ENCODE data around the gene NHS. TPM values are rescaled to one million over a fixed set of nuclear protein-coding genes. Genes with fewer than 3 reads are reported as not detected.

NHS gene
- total RNA-seq, 2 donors from 2014 or later: under 0.01 to 1.3 TPM

DNA sequence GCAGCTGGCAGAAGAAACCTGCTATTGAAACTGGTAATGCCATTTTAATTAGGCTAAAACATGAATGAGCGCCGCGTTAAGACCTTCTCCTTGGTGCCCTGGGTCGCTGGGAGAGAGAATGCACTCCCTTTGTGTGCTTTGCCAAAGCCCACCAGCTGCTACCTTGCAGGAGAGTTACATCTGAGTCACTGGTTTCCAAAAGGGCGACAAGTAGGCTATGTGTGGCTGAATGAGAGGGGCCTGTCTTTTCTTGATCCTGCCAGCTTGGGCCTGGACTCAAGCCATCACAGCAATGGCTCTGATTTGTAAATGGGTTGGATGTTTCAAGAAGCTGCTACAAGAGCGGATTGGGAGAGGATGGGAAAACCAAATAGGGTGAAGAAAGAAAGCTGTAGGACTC is 81.5 kb downstream of the NHS start:
- Histone ChIP-seq H3K4me1 (no peaks in the 10 kb centered on the region), H3K36me3 (replicated peaks in 1 of 2; ENCODE audit: insufficient read depth in 1 of 2, low read depth in 2 of 2) (no peaks in the 10 kb centered on the region), H3K9me3 (no peaks in the 10 kb centered on the region), H3K27ac (no peak overlapping the region), H3K4me3 (no peak overlapping the region), H3K27me3 (no peaks in the 10 kb centered on the region)
- ATAC-seq (no peak), DNase-seq (no peak)
- WGBS, 2 donors: 60 to 97% methylated on average over 3 to 6 of the region's 6 CpGs
- TF ChIP-seq, protein P1, sequence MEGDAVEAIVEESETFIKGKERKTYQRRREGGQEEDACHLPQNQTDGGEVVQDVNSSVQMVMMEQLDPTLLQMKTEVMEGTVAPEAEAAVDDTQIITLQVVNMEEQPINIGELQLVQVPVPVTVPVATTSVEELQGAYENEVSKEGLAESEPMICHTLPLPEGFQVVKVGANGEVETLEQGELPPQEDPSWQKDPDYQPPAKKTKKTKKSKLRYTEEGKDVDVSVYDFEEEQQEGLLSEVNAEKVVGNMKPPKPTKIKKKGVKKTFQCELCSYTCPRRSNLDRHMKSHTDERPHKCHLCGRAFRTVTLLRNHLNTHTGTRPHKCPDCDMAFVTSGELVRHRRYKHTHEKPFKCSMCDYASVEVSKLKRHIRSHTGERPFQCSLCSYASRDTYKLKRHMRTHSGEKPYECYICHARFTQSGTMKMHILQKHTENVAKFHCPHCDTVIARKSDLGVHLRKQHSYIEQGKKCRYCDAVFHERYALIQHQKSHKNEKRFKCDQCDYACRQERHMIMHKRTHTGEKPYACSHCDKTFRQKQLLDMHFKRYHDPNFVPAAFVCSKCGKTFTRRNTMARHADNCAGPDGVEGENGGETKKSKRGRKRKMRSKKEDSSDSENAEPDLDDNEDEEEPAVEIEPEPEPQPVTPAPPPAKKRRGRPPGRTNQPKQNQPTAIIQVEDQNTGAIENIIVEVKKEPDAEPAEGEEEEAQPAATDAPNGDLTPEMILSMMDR (IDR thresholded peaks at IDR 0.05): no peak
- TF ChIP-seq POLR2A (IDR thresholded peaks at IDR 0.05): no peak
- intact Hi-C loops (cut with DNase I): no loop called here

DNA sequence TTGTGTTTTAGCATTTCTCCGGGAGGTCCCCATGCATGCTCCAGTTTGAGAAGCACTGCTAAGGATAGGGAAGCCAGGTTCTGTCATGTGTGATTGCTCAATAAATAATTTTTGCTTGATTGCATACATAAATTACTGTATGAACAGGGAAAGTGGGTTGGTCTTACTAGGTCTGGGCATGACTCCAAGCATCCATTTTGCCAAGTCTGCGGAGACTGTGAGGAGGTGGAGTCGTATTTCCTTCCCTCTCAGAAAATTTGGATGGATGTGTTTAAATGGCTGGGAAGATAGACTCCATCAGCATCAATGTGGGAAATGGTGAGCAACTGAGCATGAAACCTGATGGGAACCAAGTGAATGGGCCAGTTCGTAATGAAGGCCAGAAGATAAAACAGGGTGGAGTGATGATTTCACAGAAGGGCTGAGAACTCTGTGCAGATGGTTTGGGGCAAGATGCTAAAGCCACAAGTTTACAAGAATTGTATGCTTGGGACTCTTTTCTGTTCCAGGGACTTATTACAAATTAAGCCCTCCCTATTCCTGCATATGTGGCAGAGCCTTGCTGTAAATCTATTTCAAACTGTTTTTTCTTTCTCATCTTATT is 84.1 kb downstream of the NHS start:
- TF ChIP-seq, protein P1 (IDR thresholded peaks at IDR 0.05): no peak
- TF ChIP-seq POLR2A (IDR thresholded peaks at IDR 0.05): no peak

DNA sequence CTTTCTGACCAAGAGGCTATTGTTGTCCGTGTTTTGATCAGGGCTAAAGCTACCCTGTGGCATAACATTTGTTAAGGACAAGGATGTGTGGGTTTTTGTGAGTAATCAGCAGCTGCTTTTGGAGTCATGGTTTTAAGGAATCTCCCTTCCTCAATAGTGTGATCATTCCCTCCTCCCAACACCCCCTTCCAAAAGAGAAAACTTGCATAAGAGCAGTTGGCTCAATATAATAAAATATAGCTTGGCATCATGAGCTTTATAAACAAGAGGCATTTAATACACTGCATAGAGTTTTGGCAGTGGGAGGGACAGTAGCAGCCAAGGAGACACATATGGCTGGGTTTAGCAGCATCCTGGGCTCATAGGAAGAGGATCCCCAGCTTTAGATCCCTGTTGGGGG is 84.7 kb downstream of the NHS start:
- no peaks in the 10 kb centered on the region for H3K9me3 ChIP-seq
- intact Hi-C loops (cut with DNase I): no loop called here
- DNase-seq: no peak
- TF ChIP-seq, protein P1 (IDR thresholded peaks at IDR 0.05): no peak
- TF ChIP-seq POLR2A (IDR thresholded peaks at IDR 0.05): no peak
- 67 to 73% methylated on average over 1 of the region's 1 CpG for WGBS, 2 donors
- H3K4me1 ChIP-seq: no peaks in the 10 kb centered on the region
- no peak overlapping the region for H3K4me3 ChIP-seq
- no peaks in the 10 kb centered on the region for H3K27me3 ChIP-seq
- no peak overlapping the region for H3K27ac ChIP-seq
- ATAC-seq: no peak
- no peaks in the 10 kb centered on the region for H3K36me3 ChIP-seq (replicated peaks in 1 of 2; ENCODE audit: insufficient read depth in 1 of 2, low read depth in 2 of 2)

More for the DNA sequence above, 84.1 kb downstream of the NHS start:
- H3K9me3 ChIP-seq: no peaks in the 10 kb centered on the region
- 47 to 50% methylated on average over 3 of the region's 4 CpGs for WGBS, 2 donors
- H3K4me3 ChIP-seq: no peak overlapping the region
- H3K36me3 ChIP-seq (replicated peaks in 1 of 2; ENCODE audit: insufficient read depth in 1 of 2, low read depth in 2 of 2): no peaks in the 10 kb centered on the region
- H3K27ac ChIP-seq: no peak overlapping the region
- intact Hi-C loops (cut with DNase I): no loop called here
- DNase-seq: peak in 2 of 4 donors; percentile 2 to 7
- ATAC-seq: no peak
- no peaks in the 10 kb centered on the region for H3K4me1 ChIP-seq
- no peaks in the 10 kb centered on the region for H3K27me3 ChIP-seq

DNA sequence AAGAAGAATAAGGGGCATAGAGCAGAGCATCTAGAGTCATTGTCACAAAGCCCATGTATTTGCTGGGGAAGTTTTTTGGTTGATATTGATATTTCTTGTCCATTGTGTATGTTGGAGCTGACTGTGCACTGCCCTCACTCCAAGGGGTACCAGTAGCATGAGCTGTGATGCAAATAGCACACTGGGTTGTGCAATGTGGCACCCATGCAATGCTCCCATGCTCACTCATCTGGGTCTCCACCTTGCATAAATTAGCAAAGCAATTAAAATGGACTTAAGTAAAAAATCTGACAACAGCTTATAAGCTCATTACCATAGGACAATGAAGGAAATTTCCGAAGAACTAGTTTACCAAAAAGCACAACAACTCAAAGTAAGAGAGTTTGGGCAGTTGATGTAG is 87.9 kb downstream of the NHS start:
- Histone ChIP-seq H3K27me3 (no peaks in the 10 kb centered on the region), H3K36me3 (replicated peaks in 1 of 2; ENCODE audit: insufficient read depth in 1 of 2, low read depth in 2 of 2) (no peaks in the 10 kb centered on the region), H3K9me3 (no peaks in the 10 kb centered on the region), H3K4me3 (no peak overlapping the region), H3K27ac (no peak overlapping the region), H3K4me1 (no peaks in the 10 kb centered on the region)
- WGBS, 2 donors: 82 to 100% methylated on average over 1 of the region's 1 CpG
- DNase-seq: no peak
- ATAC-seq: no peak
- no peak for TF ChIP-seq POLR2A (IDR thresholded peaks at IDR 0.05)
- TF ChIP-seq, protein P1 (IDR thresholded peaks at IDR 0.05): no peak
- intact Hi-C loops (cut with DNase I): no loop called here

DNA sequence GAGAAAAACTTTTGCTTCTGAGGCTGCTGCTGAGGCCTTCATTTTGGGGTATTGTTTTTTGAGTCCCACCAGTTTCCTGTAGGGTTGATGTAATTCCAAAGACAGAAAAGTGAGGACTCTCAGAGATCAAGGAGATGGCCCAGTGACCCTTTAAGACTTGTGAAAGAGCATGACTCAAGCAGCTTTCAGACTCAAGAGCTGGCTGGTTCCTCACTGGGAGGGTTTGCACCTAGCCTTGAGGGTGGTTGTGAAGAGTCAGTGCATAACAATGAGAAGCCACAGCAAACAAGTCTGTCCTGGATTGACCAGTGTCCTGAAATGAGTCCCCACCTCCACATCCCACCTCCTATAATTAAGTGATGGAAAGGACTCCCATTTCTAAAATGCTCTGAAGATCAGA is 89.2 kb downstream of the NHS start:
- Histone ChIP-seq H3K27ac (no peak overlapping the region), H3K9me3 (no peaks in the 10 kb centered on the region), H3K27me3 (no peaks in the 10 kb centered on the region), H3K4me3 (no peak overlapping the region), H3K36me3 (replicated peaks in 1 of 2; ENCODE audit: insufficient read depth in 1 of 2, low read depth in 2 of 2) (no peaks in the 10 kb centered on the region), H3K4me1 (no peaks in the 10 kb centered on the region)
- intact Hi-C loops (cut with DNase I): no loop called here
- DNase-seq (no peak), ATAC-seq (no peak)
- TF ChIP-seq, protein P1 (IDR thresholded peaks at IDR 0.05): no peak
- TF ChIP-seq POLR2A (IDR thresholded peaks at IDR 0.05): no peak

All from body of pancreas (tissue), 4 donors.